H1 (cell line): ENCODE results near the gene PNRC2. TPM values are rescaled to one million over a fixed set of nuclear protein-coding genes. Genes with fewer than 3 reads are reported as not detected.

Source experiments
- ATF2 ChIP-seq: IDR thresholded peaks from 2 replicates; pipeline ENCODE4 v1.6.1; 2012; ENCODE audit warnings: low read length, inconsistent platforms
- TAF1 ChIP-seq: IDR thresholded peaks from 2 replicates; pipeline ENCODE4 v1.6.1; 2011; ENCODE audit warnings: mild to moderate bottlenecking, low read depth, low read length
- polyA plus RNA-seq, 7 experiments: library from polyadenylated mRNA; depleted of rRNA in 3 of 7; stranded (reverse) in 5 of 7; unstranded in 2 of 7; fragments of >200 nt in 5 of 7; fragments of 200-250 nt in 2 of 7; gene quantifications; 1 replicate in 5 of 7; 2 replicates in 1 of 7; 4 replicates in 1 of 7; pipeline versions ENCODE4 v1.2.1 to v1.2.3, GENCODE V29; 2011 to 2013; ENCODE audit warnings: missing spikeins in 2 of 7, mixed read lengths in 2 of 7
- total RNA-seq: library from RNA; stranded (reverse); fragmentation: NEBNext Ultra II Directional; extraction: Animal tissue kit (Norgen Biotek cat#: 25700); gene quantifications from 2 replicates; pipeline ENCODE4 v1.2.1, GENCODE V29; 2021

PNRC2 gene
- total and polyA plus RNA-seq, 2 of the 8 experiments (the other 6 are each of a cell fraction or from before 2014, with no cell fraction given), result 57.5 to 147 TPM

- TF ChIP-seq ATF2 (no peak), TAF1 (no peak)
Measured at GRCh38 chr1:23922321-23922943, 37.2 kb upstream of the PNRC2 start (continued).
